HG03558 (cell line): ENCODE measurements around the gene PMM1.
"Not testable (repeated sequence)": the region's sequence is repeated elsewhere in the genome, so short reads cannot be mapped to it uniquely, and the experiment has no call there.

ENCODE experiments used
- ATAC-seq: cut with Tn5 transposase; IDR thresholded peaks from one replicate; pipeline ENCODE4 v1.9.1; 2021; ENCODE audit warnings: moderate number of reproducible peaks; ENCODE audit not compliant: unreplicated experiment; ENCODE audit errors: extremely low read depth

Gene PMM1

DNA sequence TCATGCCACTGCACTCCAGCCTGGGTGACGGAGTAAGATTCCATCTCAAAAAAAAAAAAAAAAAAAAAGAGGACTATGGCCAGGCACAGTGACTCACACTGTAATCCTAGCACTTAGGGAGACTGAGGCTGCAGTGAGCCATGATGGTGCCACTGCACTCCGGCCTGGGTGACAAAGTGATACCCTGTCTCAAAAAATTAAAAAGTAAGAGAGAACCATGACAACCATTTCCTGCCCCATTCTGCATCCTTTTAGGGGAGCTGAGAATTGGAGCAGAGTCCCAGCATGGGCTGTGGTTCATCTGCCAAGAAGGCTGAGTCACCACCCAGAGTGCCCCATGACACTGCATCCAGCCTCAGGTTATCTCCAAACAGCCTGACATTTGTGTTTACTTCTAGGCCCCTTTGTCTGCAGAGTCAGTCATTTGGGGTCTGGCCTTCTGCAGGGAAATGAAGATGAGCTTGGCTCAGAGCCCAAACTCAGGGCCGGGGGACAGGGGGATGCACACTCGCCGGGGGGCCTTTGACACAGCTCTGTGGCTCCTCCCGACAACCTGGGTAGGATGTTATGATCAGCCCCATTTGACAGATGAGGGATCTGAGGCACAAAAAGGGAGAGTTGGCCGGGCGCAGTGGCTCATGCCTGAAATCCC is 24.1 kb downstream of the PMM1 start:
- no peak for ATAC-seq

DNA sequence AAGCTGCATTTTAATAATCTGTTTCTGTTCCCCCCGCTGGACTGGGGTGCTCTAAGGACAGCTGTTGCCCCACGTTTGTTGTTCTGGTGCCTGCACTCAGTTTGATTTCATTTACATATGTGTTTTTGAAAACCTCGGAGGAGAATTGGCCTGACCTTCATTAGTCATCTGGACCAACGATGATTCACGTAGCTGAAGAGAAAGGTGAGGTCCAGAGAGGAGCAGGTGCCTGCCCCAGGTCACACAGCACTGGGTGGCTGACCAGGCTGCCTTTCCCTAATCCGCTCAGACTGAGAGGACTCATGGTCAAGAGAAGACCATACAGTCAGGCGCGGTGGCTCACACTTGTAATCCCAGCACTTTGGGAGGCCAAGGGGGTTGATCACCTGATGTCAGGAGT is 25.1 kb downstream of the PMM1 start:
- ATAC-seq = no peak

DNA sequence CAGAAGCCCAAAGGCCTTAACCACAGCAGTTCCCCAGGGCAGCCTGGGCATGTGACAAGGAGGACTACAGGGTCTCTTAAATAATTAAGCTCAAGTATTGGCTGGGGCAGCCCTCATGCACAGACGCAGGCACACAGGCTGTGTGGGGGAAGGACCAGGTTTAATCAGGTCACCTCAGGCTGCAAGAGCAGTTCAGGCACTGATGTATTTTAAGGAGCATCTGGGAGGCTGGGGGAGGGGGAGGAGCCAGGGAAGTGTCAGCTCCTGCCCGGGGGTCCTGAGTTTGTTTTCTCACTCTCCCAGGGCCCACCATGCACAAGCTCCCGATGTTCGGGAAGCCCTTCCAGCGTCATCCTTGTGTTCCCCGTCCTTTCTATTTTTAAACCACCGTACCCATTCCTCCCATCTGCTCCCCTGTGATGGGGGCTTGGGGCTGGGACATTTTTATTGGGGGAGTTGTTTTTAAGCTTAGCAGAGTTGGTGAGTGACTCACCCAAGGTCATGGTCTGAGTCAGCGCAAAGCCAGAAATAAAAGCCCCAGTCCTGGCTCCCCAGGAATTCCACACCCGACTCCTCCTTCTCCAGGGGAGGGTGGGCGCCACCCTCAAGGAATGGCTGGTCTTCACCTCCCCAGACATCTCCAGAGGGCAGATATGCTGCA is 26.5 kb downstream of the PMM1 start:
- no peak for ATAC-seq

DNA sequence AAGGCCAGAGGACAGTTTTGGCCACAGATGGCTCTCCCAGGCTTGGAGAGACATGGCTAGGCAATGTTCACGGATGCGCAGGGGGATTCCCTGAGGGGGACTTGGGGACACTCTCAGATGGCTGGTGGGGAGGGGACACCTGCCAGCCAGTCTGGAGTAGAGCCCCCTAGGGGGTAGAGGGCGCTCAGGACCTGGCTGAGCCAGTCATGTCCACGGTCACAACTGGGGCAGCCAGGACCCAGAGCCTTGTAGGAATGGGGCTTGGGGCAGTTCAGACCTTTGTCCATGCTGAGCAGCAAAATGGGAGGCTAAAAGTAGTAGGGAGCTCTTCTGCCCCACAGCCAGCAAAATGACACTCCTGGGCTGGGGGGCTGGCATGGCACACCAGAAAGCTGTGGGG is 27.2 kb downstream of the PMM1 start:
- ATAC-seq = no peak

DNA sequence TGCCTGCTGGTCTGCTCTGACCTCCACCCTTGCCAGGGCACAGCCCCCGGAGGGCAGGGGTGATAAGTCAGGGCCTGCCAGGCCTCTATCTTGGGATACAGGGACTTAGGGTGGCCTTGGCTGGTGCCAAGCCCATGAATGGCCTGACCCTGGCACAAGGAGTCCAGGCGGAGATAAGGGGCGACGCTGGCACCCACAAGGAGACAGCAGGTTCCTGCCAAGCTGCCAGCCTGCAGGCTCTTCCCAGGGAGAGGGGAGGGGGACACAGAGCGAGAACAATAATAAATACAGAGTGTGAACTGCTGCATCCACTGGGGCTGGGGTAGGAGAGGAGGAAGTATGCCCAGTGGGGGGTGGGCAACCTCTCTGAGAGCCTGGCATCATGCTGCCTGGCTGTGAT is 27.9 kb downstream of the PMM1 start:
- no peak for ATAC-seq

DNA sequence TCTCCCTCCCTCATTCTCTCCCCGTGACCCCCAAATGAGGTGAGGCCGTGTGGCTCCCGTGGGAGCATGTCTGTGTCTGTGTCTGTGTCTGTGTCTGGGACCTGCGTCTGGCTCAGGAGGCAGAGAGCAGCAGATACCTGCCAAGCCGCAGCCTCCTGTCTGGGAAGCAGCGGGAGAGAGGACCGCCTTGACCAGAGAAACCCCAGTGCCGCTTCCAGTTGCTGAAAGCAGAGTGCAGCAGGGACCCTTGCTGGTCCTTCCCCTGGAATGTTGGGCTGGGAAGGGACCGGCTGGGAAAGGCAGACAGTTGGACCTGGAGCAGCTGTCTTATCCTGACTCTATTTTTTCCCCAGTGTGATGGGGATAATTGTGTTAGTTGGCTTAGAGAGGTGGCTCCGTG is 28.3 kb downstream of the PMM1 start:
- no peak for ATAC-seq

DNA sequence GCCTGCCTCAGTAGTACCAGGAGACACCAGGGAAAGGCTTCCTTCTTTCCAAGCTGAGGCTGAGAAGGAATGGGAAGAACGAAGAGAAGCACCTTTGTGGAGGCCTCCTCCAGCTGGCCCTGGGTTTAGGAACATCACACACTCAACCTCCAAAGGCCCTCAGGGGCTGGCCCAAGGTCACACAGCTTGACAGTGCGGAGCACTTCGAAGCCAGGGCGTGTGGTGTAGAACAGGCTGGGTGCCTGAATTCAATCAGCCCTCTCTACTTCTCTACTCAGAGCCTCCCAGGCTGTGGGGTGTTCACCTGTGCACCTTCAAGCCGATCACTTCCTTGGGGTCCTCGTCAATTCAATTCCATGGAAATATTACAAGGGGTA is 29.6 kb downstream of the PMM1 start:
- ATAC-seq = no peak

DNA sequence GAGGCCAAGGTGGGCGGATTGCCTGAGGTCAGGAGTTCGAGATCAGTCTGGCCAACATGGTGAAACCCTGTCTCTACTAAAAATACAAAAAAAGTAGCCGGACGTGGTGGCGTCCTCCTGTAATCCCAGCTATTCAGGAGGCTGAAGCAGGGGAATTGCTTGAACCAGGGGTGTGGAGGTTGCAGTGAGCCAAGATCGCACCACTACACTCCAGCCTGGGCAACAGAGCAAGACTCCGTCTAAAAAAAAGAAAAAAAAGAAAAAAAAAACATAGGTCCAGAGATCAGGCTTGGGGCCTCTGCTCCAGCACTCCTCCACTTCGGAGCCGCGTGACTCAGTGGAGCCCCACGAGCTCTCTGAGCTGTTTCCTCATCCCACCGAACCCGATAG is 31.4 kb downstream of the PMM1 start:
- not testable (repeated sequence) for ATAC-seq

DNA sequence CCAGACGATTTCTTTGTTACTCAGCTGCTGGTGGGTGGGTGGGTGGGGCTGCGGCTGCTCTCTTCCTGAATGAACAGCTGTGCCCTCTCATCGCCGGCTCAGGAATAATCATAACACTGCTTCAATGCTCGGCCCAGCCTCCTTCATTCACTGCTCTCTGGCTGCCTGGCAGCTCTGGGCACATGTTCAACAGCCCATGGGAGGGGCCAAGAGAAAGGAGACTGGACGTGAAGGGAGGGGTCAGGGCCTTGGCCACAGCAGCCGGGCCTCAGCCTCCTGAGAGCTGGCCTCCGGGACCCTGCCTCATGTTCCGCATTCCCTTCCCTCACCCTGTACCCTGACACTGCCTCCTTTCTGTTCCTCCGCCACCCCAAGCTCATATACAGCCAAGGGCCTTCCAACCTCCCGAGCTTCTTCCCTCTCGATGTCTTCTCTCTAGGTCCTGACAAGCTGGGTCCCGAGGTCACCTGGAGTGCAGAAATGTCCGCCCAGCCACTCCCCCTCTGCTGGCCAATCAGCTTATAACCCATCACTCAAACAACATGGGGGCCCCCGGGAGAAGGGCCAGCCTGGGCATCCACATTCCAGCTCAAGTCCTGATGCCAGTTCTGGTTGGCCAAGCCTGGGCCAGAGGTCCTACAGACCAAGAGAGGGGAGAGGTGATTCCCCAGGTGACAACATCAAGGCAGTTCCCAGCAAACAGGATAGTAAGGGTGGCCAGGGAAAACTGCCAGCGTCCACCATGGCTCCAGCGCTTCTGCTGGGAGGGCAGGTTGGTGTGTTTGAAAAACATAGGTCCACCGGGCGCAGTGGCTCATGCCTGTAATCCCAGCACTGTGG is 32.0 kb downstream of the PMM1 start:
- no peak for ATAC-seq

DNA sequence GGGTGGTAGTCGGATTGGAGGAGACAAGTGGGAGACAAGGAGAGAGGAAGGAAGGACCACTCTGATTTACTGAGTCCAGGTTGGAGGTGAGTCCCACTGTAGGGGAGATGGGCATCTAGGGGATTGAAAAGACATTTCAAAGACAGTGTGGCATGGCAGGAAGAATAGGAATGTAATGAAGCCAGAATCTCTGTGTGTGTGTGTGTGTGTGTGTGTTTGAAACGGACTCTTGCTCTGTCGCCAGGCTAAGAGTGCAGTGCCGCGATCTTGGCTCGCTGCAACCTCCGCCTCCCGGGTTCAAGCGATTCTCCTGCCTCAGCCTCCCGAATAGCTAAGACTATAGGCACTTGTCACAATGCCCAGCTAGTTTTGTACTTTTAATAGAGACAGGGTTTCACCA is 33.1 kb downstream of the PMM1 start:
- ATAC-seq = no peak

DNA sequence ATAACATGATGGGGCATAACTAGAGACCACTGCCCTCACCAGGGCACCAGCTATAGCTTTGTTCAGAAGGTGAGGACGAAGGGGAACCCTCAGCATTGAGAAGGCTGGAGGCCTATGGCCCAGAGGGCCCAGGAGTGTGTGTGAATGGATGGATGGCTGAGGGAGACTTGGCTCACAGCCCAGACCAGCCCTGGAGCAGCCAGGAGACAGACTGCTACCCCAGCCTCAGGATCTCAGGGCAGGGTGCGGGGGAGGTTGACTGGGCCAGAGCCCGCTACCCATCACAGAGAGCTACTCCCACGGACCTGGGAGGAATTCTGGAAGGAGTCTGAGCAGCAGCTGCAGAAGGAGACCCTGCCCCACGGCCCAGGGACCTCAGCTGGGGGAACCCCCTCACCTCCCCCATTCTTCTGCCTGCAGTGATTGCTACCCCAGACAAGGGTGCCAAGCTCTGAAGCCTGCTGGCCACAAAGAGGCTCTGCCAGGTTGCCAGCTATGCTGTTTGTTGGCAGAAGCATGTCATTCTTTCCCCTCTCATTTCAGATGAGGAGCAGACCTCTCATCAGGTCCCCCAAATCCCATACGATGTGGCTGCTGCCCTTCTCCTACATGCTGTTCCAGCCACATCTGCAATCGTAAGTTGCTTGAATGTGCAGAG is 34.2 kb downstream of the PMM1 start:
- ATAC-seq = no peak

DNA sequence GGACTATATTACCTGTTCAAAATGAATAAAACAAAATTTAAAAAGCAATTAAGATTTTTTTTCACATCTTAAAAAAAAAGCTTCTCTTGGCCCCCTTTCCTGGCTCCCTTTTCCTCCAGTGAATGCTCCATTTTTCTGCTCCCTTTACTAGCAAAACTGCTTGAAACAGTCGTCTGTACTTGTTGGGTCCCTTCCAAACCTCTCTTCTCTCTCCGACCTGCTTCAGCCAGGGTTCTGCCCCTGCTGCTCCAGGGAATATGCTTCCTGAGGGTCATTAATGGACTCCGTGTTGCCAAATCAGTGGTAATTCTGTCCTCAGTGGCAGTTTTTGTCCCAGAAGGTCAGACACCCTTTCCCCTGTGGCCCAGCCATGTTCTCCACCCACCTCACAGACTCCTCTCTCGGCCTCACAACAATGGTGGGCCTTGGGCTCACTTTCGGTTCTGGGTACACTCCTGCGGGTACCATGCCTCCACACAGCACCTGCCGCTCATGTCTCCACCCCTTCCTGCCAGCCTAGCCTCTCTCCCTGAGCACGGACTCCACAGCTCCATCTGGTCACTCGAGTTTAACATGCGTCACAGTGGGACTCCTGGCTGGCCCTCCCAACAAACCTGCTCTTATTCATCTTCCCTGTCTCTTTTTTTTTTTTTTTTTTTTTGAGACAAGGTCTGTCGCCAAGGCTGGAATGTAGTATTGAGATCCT is 37.6 kb downstream of the PMM1 start:
- no peak for ATAC-seq

DNA sequence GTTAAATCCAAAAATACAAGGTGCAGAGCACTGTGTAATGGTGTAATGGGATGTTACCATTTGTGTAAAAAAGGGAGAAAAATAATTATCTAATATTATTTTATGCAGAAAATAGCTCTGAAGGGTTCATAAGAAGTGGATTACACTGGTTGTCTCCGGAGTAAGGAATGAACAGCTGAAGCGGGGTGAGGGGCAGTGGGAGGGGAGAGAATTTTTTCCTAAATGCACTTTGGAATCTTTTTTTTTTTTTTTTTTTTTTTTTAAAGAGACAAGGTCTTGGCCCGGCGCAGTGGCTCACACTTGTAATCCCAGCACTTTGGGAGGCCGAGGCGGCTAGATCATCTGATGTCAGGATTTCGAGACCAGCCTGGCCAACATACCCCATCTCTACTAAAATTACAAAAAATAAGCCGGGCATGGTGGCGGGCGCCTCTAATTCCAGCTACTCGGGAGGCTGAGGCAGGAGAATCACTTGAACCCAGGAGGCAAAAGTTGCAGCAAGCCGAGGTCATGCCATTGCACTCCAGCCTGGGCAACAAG is 38.6 kb downstream of the PMM1 start:
- ATAC-seq = no peak

DNA sequence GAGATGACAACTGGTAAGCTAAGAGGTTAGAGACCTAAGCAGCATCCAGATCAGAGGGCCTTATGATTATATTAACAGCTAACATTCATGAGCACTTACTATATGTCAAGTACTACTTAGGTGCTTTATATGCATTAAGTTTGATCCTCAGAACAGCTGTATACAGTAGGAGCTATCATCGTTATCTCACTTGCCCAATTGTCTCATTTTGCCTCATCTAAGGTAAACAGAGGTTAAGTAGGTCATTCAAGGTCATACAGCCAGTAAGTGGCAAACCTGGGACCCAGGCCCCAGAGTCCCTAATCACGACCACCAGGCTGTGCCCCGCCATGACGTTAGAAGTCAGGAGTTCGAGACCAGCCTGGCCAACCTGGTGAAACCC is 40.8 kb downstream of the PMM1 start:
- ATAC-seq = no peak

DNA sequence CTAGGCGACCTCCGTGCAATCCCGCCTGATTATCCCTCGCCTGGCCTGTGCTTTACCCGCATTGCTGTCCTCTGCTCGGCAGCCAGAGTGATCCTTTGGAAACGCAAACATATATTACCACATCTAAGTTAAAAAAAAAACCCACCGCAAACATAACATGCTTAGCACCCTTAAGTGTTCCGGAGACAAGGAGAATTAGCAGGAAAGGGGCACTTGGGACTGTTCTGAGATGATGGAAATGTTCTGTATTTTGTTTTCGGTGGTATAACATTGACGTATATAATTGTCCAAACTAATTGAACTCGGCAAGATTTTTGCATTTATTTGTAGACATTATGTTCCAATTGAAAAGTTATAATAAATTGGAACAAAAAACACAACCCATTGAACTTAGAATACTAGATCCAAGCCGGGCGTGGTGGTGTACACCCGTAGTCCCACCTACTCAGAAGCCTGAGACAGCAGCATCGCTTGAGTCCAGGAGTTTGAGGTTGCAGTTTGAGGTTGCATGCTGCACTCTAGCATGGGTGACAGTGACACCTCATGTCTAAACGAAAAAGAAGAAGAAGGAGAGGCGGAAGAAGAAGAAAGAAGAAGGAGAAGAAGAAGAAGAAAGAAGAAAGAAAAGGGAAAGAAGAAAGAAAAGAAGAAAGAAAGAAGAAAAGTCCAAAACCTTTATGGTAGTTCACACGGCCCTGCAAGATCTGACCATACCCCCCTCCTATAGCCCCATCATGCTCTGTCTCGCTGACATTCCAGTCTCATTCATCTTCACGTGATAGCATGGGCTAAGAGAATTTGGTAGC is 44.8 kb downstream of the PMM1 start:
- ATAC-seq = no peak

DNA sequence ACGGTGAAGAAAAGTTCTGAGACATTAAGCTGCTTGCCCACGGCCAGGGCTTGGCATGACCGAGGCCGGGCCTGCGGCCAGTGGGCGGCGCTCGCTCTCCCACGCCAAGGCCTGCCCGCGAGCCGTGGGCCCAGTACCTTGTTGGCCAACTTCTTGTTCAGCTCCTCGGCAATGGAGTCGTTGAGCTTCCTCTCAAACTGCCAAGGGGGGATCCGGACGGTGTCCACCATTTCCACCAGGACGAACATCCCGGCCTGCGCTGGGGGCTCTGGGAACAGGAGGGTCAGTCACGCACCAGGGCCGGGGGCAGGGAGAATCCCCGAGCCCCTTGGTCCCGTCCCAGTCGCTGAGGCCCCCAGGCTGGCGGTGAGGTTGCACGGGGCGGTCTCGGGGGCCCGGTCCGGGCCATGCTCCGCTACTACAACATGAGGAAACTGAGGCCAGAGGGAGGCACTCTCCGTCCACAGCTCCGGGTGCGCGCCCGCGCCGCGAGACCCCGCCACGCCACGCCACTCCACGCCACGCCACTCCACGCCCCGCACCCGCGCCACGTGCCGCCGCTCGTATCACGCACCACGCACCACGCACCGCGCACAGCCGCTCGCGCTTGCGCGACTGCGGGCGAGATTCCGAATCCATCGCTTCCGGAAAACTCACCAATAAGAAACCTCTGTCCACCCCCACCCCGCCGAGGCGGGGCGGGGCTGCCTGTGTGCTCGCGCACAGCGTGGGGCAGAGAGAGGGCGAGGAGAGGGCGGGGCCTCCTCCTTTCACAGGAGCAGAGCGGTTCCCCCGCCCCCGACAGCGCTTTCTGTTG is 45.6 kb downstream of the PMM1 start, which contains the start of gene POLR3H:
POLR3H (minus strand) TSS at position 617 of the 817 bp plus-strand sequence; CDS start at position 248, 369 bp downstream.
- peak; percentile 76 for ATAC-seq

DNA sequence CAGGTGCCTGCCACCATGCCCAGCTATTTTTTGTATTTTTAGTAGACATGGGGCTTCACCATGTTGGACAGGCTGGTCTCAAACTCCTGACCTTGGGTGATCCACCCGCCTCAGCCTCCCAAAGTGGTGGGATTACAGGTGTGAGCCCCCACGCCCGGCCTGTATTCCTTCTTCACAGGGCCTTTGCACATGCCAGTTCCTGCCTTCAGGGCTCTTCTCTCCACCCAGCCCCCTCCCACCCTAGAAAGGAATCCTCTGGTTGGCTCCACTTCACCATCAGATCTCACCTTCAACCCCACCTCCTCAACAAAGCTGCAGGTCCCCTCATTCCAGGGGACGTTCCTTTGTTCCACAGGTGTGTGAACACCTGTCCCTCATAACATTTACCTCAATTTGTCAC is 47.4 kb downstream of the PMM1 start:
- ATAC-seq = no peak

DNA sequence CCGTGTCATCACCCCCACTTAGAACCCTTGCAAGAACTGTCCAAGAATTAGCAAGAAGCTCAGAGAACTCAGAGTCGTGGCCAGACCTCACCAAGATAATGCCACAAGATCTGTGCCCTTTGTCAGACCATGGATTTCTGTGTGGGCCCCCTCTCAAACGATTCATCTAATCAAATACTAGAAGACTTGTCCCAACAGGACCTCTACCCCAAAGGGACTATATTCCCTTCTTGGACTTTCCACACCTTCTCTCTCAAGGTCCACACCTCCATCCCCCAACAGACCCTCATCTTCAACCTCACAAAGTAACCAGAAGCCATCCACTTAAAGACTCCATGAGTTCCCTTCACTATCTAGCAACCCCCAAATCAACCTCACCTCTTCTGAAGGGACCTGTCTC is 48.2 kb downstream of the PMM1 start:
- ATAC-seq = no peak
